GM23338 (cell line): ENCODE measurements around the gene GJC3. TPM values are rescaled to one million over a fixed set of nuclear protein-coding genes. Genes with fewer than 3 reads are reported as not detected.

Experiments used
- ATAC-seq: fragments of 200-7000 bp; cut with Tn5 transposase; 3 replicates; pipeline ENCODE4 v1.9.1; 2020
- DNase-seq: peaks from one replicate; pipeline ENCODE4 v3.0.0-alpha.2; 2015; ENCODE audit warnings: low spot score
- H2AFZ ChIP-seq: fragments of 200-600 bp; sonication (generic); 2 replicates; pipeline ENCODE4 v1.8.0; 2016; ENCODE audit warnings: antibody characterized with exemption, mild to moderate bottlenecking, moderate library complexity
- H3F3A ChIP-seq: fragments of 200-600 bp; sonication (generic); replicated peaks from 2 replicates; pipeline ENCODE4 v1.8.0; 2017; ENCODE audit warnings: antibody characterized with exemption, mixed run types, low read depth
- H3K27ac ChIP-seq: fragments of 200-600 bp; sonication (generic); 2 replicates; pipeline ENCODE4 v1.6.1; 2016; ENCODE audit warnings: low read depth
- H3K27me3 ChIP-seq: fragments of 200-600 bp; sonication (generic); 2 replicates; pipeline ENCODE4 v1.8.0; 2016; ENCODE audit warnings: mild to moderate bottlenecking, mixed run types, moderate library complexity; ENCODE audit not compliant: insufficient read depth
- H3K36me3 ChIP-seq: fragments of 200-600 bp; sonication (generic); 2 replicates; pipeline ENCODE4 v1.8.0; 2016; ENCODE audit warnings: mild to moderate bottlenecking; ENCODE audit not compliant: insufficient read depth
- H3K4me1 ChIP-seq: fragments of 200-600 bp; sonication (generic); 2 replicates; pipeline ENCODE4 v1.8.0; 2016; ENCODE audit warnings: mild to moderate bottlenecking, moderate library complexity; ENCODE audit not compliant: insufficient read depth
- H3K4me2 ChIP-seq: fragments of 200-600 bp; sonication (generic); 2 replicates; pipeline ENCODE4 v1.7.1; 2017; ENCODE audit warnings: mixed run types
- H3K4me3 ChIP-seq: fragments of 200-600 bp; sonication (generic); 2 replicates; pipeline ENCODE4 v1.6.1; 2016; ENCODE audit warnings: mixed run types
- H3K79me2 ChIP-seq: fragments of 200-600 bp; sonication (generic); replicated peaks from 2 replicates; pipeline ENCODE4 v1.8.0; 2017; ENCODE audit warnings: mild to moderate bottlenecking; ENCODE audit not compliant: insufficient read depth
- H3K9me2 ChIP-seq: fragments of 200-600 bp; sonication (generic); 2 replicates; pipeline ENCODE4 v1.8.0; 2017; ENCODE audit not compliant: insufficient read depth
- H4K20me1 ChIP-seq: fragments of 200-600 bp; sonication (generic); replicated peaks from 2 replicates; pipeline ENCODE4 v1.8.0; 2017; ENCODE audit warnings: mild to moderate bottlenecking; ENCODE audit not compliant: insufficient read depth
- H3K27ac Mint-ChIP-seq: 2 replicates; pipeline ENCODE4 v1.8.0; 2020; ENCODE audit warnings: inconsistent platforms, mild to moderate bottlenecking, moderate library complexity, mixed read lengths
- H3K27me3 Mint-ChIP-seq: 3 replicates; pipeline ENCODE4 v1.8.0; 2022; ENCODE audit warnings: low read depth, mild to moderate bottlenecking, moderate library complexity, mixed read lengths, inconsistent platforms; ENCODE audit not compliant: insufficient read depth, poor library complexity
- H3K36me3 Mint-ChIP-seq: 3 replicates; pipeline ENCODE4 v1.8.0; 2021; ENCODE audit warnings: low read depth, mild to moderate bottlenecking, inconsistent platforms, moderate library complexity, mixed read lengths
- H3K4me1 Mint-ChIP-seq: 3 replicates; pipeline ENCODE4 v1.8.0; 2020; ENCODE audit warnings: mild to moderate bottlenecking, inconsistent platforms, mixed read lengths
- H3K4me3 Mint-ChIP-seq: 3 replicates; pipeline ENCODE4 v1.8.0; 2021; ENCODE audit warnings: moderate library complexity, mild to moderate bottlenecking, inconsistent platforms, mixed read lengths
- H3K9me3 Mint-ChIP-seq: 3 replicates; pipeline ENCODE4 v1.8.0; 2020; ENCODE audit warnings: moderate library complexity, mild to moderate bottlenecking, inconsistent platforms, mixed read lengths
- CREB1 ChIP-seq: fragments of 250-450 bp; sonication (Bioruptor Pico); IDR thresholded peaks from 2 replicates; pipeline ENCODE4 v1.5.0; 2020; ENCODE audit warnings: low read depth, mild to moderate bottlenecking, moderate library complexity
- CTCF ChIP-seq, 2 experiments: fragments of 200-600 bp in 1 of 2; sonication (generic) in 1 of 2; conservative IDR thresholded peaks; 2 replicates each; pipeline versions ENCODE4 v1.5.1 to v1.6.1; 2016 to 2017; ENCODE audit warnings: antibody characterized with exemption in 2 of 2, low read depth in 2 of 2, mild to moderate bottlenecking in 2 of 2, moderate library complexity in 1 of 2
- ETS1 ChIP-seq: IDR thresholded peaks from 2 replicates; pipeline ENCODE4 v1.6.1; 2016; ENCODE audit warnings: antibody characterized with exemption
- EZH2 ChIP-seq: fragments of 200-600 bp; sonication (generic); IDR thresholded peaks from one replicate; pipeline ENCODE4 v1.8.0; 2017; ENCODE audit warnings: antibody characterized with exemption, mild to moderate bottlenecking, low read depth; ENCODE audit not compliant: unreplicated experiment
- EZH2phosphoT487 ChIP-seq: fragments of 200-600 bp; sonication (generic); IDR thresholded peaks from one replicate; pipeline ENCODE4 v1.8.1; 2018; ENCODE audit warnings: antibody characterized with exemption; ENCODE audit not compliant: unreplicated experiment
- JUNB ChIP-seq: IDR thresholded peaks from one replicate; pipeline ENCODE4 v1.6.1; 2016; ENCODE audit warnings: antibody characterized with exemption; ENCODE audit not compliant: unreplicated experiment
- ZNF114 ChIP-seq: fragments of 250-450 bp; sonication (Bioruptor Pico); IDR thresholded peaks from 2 replicates; pipeline ENCODE4 v1.5.0; 2020; ENCODE audit warnings: mild to moderate bottlenecking, moderate library complexity
- ZNF331 ChIP-seq: fragments of 250-450 bp; sonication (Bioruptor Pico); IDR thresholded peaks from 2 replicates; pipeline ENCODE4 v1.5.0; 2020; ENCODE audit warnings: low read depth, mild to moderate bottlenecking, moderate library complexity
- polyA plus RNA-seq: library from polyadenylated mRNA; unstranded; fragments of >200 nt; fragmentation: Nextera tagmentation; extraction: Ambion mirVana; gene quantifications from 2 replicates; pipeline ENCODE4 v1.2.1, GENCODE V29; 2016
- total RNA-seq: library from RNA; depleted of rRNA; stranded (reverse); fragments of >200 nt; shearing (Covaris generic); gene quantifications from 2 replicates; pipeline ENCODE4 v1.2.3, GENCODE V29; 2014
- TF ChIP-seq, protein P1 (sequence below): IDR thresholded peaks from one replicate; pipeline ENCODE4 v1.6.1; 2018; ENCODE audit warnings: antibody characterized with exemption; ENCODE audit not compliant: unreplicated experiment

The GJC3 gene
- total and polyA plus RNA-seq, 2 experiments from 2014 or later = 0.56 to 3.1 TPM

- Histone ChIP-seq H3K79me2 (peaks cover 25% of the 10 kb centered on the region), H3K4me1 (no peaks in the 10 kb centered on the region), H3K27me3 (no peaks in the 10 kb centered on the region), H3K4me2 (peak overlapping the region; percentile 81), H3K27ac (no peak overlapping the region), H2AFZ (no peak overlapping the region), H4K20me1 (no peaks in the 10 kb centered on the region; the same call in 1 of the 2 replicates), H3K36me3 (no peaks in the 10 kb centered on the region), H3K9me2 (peaks cover 5% of the 10 kb centered on the region; the same call in 1 of the 2 replicates), H3F3A (no peaks in the 10 kb centered on the region), H3K4me3 (peak overlapping the region; percentile 68)
- peak overlapping the region; percentile 76 for H3K4me3 Mint-ChIP-seq
- H3K27me3 Mint-ChIP-seq = peaks cover 8% of the 10 kb centered on the region
- no peak for TF ChIP-seq CREB1 (CRISPR knock-in tag)
- TF ChIP-seq, protein P1, sequence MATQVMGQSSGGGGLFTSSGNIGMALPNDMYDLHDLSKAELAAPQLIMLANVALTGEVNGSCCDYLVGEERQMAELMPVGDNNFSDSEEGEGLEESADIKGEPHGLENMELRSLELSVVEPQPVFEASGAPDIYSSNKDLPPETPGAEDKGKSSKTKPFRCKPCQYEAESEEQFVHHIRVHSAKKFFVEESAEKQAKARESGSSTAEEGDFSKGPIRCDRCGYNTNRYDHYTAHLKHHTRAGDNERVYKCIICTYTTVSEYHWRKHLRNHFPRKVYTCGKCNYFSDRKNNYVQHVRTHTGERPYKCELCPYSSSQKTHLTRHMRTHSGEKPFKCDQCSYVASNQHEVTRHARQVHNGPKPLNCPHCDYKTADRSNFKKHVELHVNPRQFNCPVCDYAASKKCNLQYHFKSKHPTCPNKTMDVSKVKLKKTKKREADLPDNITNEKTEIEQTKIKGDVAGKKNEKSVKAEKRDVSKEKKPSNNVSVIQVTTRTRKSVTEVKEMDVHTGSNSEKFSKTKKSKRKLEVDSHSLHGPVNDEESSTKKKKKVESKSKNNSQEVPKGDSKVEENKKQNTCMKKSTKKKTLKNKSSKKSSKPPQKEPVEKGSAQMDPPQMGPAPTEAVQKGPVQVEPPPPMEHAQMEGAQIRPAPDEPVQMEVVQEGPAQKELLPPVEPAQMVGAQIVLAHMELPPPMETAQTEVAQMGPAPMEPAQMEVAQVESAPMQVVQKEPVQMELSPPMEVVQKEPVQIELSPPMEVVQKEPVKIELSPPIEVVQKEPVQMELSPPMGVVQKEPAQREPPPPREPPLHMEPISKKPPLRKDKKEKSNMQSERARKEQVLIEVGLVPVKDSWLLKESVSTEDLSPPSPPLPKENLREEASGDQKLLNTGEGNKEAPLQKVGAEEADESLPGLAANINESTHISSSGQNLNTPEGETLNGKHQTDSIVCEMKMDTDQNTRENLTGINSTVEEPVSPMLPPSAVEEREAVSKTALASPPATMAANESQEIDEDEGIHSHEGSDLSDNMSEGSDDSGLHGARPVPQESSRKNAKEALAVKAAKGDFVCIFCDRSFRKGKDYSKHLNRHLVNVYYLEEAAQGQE = peak; percentile 39
- TF ChIP-seq ETS1 = no peak
- peaks cover 36% of the 10 kb centered on the region for H3K9me3 Mint-ChIP-seq
- DNase-seq (no peak), ATAC-seq (no peak)
- peaks cover 46% of the 10 kb centered on the region for H3K36me3 Mint-ChIP-seq
- H3K4me1 Mint-ChIP-seq = no peaks in the 10 kb centered on the region
- H3K27ac Mint-ChIP-seq = no peak overlapping the region
These were observed 9.3 kb downstream of the GJC3 start for GRCh38 chr7:99920149-99920548.

DNA sequence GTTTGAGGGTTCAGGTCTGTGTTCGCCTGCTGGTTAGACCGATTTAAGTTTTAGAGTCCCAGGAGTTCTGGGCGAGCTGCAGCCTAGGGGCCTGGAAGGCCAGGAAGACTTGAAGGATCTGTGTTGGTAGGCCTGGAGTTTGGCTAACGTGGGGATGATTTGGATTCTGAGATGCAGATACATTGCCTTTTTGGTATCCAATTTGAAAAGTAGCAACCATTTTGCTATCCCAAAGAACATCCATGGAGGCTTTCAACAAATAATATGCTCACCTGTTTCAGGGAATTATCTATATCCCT is 9.7 kb downstream of the GJC3 start:
- Histone ChIP-seq H2AFZ (peak overlapping the region; percentile 88), H3K4me3 (peak overlapping the region; percentile 68), H3K4me2 (peak overlapping the region; percentile 81), H3K4me1 (no peaks in the 10 kb centered on the region), H3K27ac (peak overlapping the region; percentile 74), H3K27me3 (no peaks in the 10 kb centered on the region), H3F3A (no peaks in the 10 kb centered on the region), H4K20me1 (no peaks in the 10 kb centered on the region; the same call in 1 of the 2 replicates), H3K79me2 (peaks cover 25% of the 10 kb centered on the region), H3K9me2 (peaks cover 5% of the 10 kb centered on the region; the same call in 1 of the 2 replicates), H3K36me3 (no peaks in the 10 kb centered on the region)
- Mint-ChIP-seq H3K4me1 (no peaks in the 10 kb centered on the region), H3K27ac (peak overlapping the region; percentile 23; the same call in 1 of the 2 replicates), H3K9me3 (peaks cover 36% of the 10 kb centered on the region), H3K27me3 (peaks cover 8% of the 10 kb centered on the region), H3K4me3 (peak overlapping the region; percentile 76), H3K36me3 (peaks cover 48% of the 10 kb centered on the region)
- ATAC-seq (no peak), DNase-seq (no peak)
- TF ChIP-seq, protein P1 = no peak
- TF ChIP-seq ZNF114 (CRISPR knock-in tag) (no peak), EZH2phosphoT487 (no peak), JUNB (no peak), CTCF (conservative IDR thresholded peaks at IDR 0.05; ENCODE audit: low read depth in 2 of 2) (no peak), CREB1 (CRISPR knock-in tag) (no peak), ETS1 (no peak), ZNF331 (CRISPR knock-in tag) (no peak), EZH2 (no peak)
